OCI-LY7 (cell line): Measurements from ENCODE around the gene LHX4. TPM values are rescaled to one million over a fixed set of nuclear protein-coding genes. Genes with fewer than 3 reads are reported as not detected.

Experiments
- BruUV-seq: library from RNA; stranded (reverse); fragments of 400-500 nt; replicated peaks from 2 replicates; lab custom pipeline; 2021; lab: Mats Ljungman, UMichigan
- CTCF ChIA-PET: fragments of 300-600 bp; sonication (Branson Sonifier 250); formaldehyde crosslinking; loops from one replicate; lab custom pipeline; 2022; ENCODE audit warnings: antibody characterized with exemption; ENCODE audit not compliant: unreplicated experiment; lab: Charles Lee
- POLR2A ChIA-PET: fragments of 300-600 bp; sonication (Branson Sonifier 250); formaldehyde crosslinking; loops from one replicate; lab custom pipeline; 2022; ENCODE audit warnings: antibody characterized with exemption; lab: Charles Lee
- DNase-seq: peaks from one replicate; pipeline ENCODE4 v3.0.0-alpha.2; 2015; ENCODE audit warnings: low spot score
- H2AFZ ChIP-seq: fragments of 200-600 bp; sonication (generic), shearing (Covaris generic); 2 replicates; pipeline ENCODE4 v1.6.1; 2014; ENCODE audit warnings: mild to moderate bottlenecking, antibody characterized with exemption, low read length, moderate library complexity
- H3K27ac ChIP-seq: fragments of 200-600 bp; sonication (generic); 2 replicates; pipeline ENCODE4 v1.5.1; 2014; ENCODE audit warnings: mixed run types, low read depth, mild to moderate bottlenecking, moderate library complexity, low read length, inconsistent platforms; ENCODE audit not compliant: poor library complexity, severe bottlenecking
- H3K36me3 ChIP-seq: fragments of 200-600 bp; sonication (generic); 2 replicates; pipeline ENCODE4 v1.6.1; 2014; ENCODE audit warnings: mild to moderate bottlenecking, antibody characterized with exemption, low read length, moderate library complexity, mixed read lengths; ENCODE audit not compliant: insufficient read depth
- H3K4me1 ChIP-seq: fragments of 200-600 bp; sonication (generic); 2 replicates; pipeline ENCODE4 v1.5.1; 2014; ENCODE audit warnings: mild to moderate bottlenecking, low read length; ENCODE audit not compliant: insufficient read depth, poor library complexity, severe bottlenecking
- H3K4me2 ChIP-seq: fragments of 200-600 bp; sonication (generic); 2 replicates; pipeline ENCODE4 v1.6.1; 2014; ENCODE audit warnings: mild to moderate bottlenecking, low read length
- H3K4me3 ChIP-seq: fragments of 200-600 bp; sonication (generic); 2 replicates; pipeline ENCODE4 v1.5.1; 2014; ENCODE audit warnings: mild to moderate bottlenecking, low read depth, low read length; ENCODE audit not compliant: poor library complexity, severe bottlenecking
- H3K79me2 ChIP-seq: fragments of 200-600 bp; sonication (generic); 2 replicates; pipeline ENCODE4 v1.6.1; 2016; ENCODE audit warnings: low read depth, mild to moderate bottlenecking, low read length, moderate library complexity, mixed read lengths; ENCODE audit not compliant: insufficient read depth
- H3K9me2 ChIP-seq: fragments of 200-600 bp; sonication (generic); 2 replicates; pipeline ENCODE4 v1.6.1; 2016; ENCODE audit warnings: mild to moderate bottlenecking, low read length, mixed read lengths; ENCODE audit not compliant: insufficient read depth
- H3K9me3 ChIP-seq: fragments of 200-600 bp; sonication (generic); 2 replicates; pipeline ENCODE4 v1.6.1; 2014; ENCODE audit warnings: mild to moderate bottlenecking, mixed run types, low read length, mixed read lengths
- H4K20me1 ChIP-seq: fragments of 200-600 bp; sonication (generic); 2 replicates; pipeline ENCODE4 v1.6.1; 2014; ENCODE audit warnings: mild to moderate bottlenecking, antibody characterized with exemption, low read length, moderate library complexity, mixed read lengths; ENCODE audit not compliant: insufficient read depth
- CTCF ChIP-seq: fragments of 200-600 bp; sonication (generic); conservative IDR thresholded peaks from 2 replicates; pipeline ENCODE4 v1.5.1; 2014; ENCODE audit warnings: mild to moderate bottlenecking, antibody characterized with exemption, low read length, moderate library complexity, mixed read lengths
- EZH2phosphoT487 ChIP-seq: fragments of 200-600 bp; sonication (generic); IDR thresholded peaks from 2 replicates; pipeline ENCODE4 v1.6.1; 2018; ENCODE audit warnings: low read depth, borderline replicate concordance, mild to moderate bottlenecking, mixed run types, antibody characterized with exemption, low read length, moderate library complexity, mixed read lengths
- intact Hi-C: fragments of 100-400 bp; cut with micrococcal nuclease; formaldehyde crosslinking; loops from one replicate; pipeline ENCODE4 v1.10.0; 2022; ENCODE audit not compliant: unreplicated experiment
- total RNA-seq, 2 experiments: library from RNA; depleted of rRNA in 1 of 2; stranded (reverse); fragments of >200 nt in 1 of 2; shearing (Covaris generic) in 1 of 2; gene quantifications; 2 replicates each; pipeline ENCODE4 v1.2.3, GENCODE V29; 2014 to 2022

The LHX4 gene
- total RNA-seq, 2 experiments from 2014 or later, result 0.06 TPM; not detected in 1

GRCh38 chr1:180280617-180281016 is 50.6 kb downstream of the LHX4 start:
- Histone ChIP-seq H3K9me2 (no peaks in the 10 kb centered on the region), H3K36me3 (peaks cover 9% of the 10 kb centered on the region; the same call in 1 of the 2 replicates), H3K4me1 (no peaks in the 10 kb centered on the region), H2AFZ (no peak overlapping the region), H3K4me3 (no peak overlapping the region), H3K4me2 (no peak overlapping the region), H4K20me1 (no peaks in the 10 kb centered on the region), H3K27ac (no peak overlapping the region), H3K9me3 (no peaks in the 10 kb centered on the region), H3K79me2 (no peaks in the 10 kb centered on the region)
- intact Hi-C loops, result no loop called here
- DNase-seq, result no peak
- ChIA-PET CTCF (no interaction called here), POLR2A (interaction anchor here (0.7 kb wide), 1 partner anchor 168 kb away, joined by 3 read pairs; no protein-coding TSS in a partner anchor)
- TF ChIP-seq EZH2phosphoT487 (no peak), CTCF (no peak)
- no TSS peak for BruUV-seq

DNA sequence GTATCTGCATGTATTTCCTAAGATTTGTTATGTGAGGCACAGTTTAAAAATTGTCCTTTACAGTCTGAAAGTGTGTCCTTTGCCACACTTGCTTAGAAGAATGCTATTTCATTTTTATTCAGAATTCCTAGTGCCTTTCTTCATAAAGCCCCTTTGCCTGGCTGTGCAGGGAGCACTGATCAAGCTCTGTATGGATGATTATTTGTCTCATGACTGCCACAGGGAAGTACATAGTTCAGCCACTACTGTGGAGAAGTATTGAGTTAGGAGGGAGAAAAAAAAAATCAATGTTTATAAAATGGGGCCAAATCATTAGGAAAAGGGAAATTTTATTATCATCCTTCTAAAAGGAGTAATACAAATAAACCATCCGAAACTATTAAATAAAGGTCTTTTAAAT is 51.4 kb downstream of the LHX4 start:
- Histone ChIP-seq H3K4me3 (no peak overlapping the region), H3K9me2 (no peaks in the 10 kb centered on the region), H3K9me3 (no peaks in the 10 kb centered on the region), H4K20me1 (no peaks in the 10 kb centered on the region), H3K79me2 (no peaks in the 10 kb centered on the region), H3K36me3 (peaks cover 9% of the 10 kb centered on the region; the same call in 1 of the 2 replicates), H2AFZ (no peak overlapping the region), H3K4me2 (no peak overlapping the region), H3K4me1 (no peaks in the 10 kb centered on the region), H3K27ac (no peak overlapping the region)
- CTCF ChIA-PET, result no interaction called here
- TF ChIP-seq CTCF (no peak), EZH2phosphoT487 (no peak)
- intact Hi-C loops, result no loop called here
- POLR2A ChIA-PET, result interaction anchor here (0.7 kb wide), 1 partner anchor 167 kb away, joined by 3 read pairs; no protein-coding TSS in a partner anchor
- DNase-seq, result no peak
- no TSS peak for BruUV-seq

DNA sequence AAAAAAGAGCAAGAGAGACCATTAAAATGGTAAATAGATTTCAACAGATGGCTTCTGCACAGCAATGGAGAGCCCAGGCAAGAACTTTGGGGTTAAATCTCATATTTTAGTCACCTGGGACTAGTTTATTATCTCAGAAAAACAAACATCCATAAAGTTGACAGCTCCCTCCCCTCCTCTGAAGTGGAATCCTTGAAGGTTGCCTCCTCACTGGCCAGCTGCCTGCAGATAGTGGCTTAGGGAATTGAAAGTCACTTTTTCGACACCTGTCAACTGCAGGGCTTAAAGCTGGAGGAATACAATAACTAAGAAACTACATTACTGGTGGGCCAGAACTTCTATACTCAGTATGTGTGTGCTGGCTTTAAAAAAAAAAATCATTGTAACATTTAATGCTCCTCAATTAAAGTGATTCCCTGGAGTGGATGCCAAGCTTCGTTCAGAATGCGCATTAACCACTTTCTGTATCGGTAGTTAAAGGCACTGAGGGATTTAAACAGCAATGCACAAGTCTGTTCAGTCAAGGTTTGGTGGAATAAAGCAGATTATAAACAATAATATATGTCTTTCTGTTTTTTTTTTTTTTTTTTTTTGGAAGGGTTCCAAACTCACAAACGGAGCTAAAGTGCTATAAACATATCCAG is 52.5 kb downstream of the LHX4 start:
- Histone ChIP-seq H3K4me2 (no peak overlapping the region), H3K4me1 (no peaks in the 10 kb centered on the region), H4K20me1 (no peaks in the 10 kb centered on the region), H2AFZ (no peak overlapping the region), H3K27ac (no peak overlapping the region), H3K4me3 (no peak overlapping the region), H3K9me2 (no peaks in the 10 kb centered on the region), H3K36me3 (peaks cover 16% of the 10 kb centered on the region; the same call in 1 of the 2 replicates), H3K9me3 (no peaks in the 10 kb centered on the region), H3K79me2 (no peaks in the 10 kb centered on the region)
- no peak for DNase-seq
- BruUV-seq, result no TSS peak
- CTCF ChIA-PET, result no interaction called here
- POLR2A ChIA-PET, result interaction anchor here (0.6 to 0.7 kb wide), 5 partner anchors 22 to 780 kb away, joined by 3 to 8 read pairs (median 3); no protein-coding TSS in a partner anchor
- no peak for TF ChIP-seq CTCF
- TF ChIP-seq EZH2phosphoT487, result no peak
- intact Hi-C loops, result no loop called here
